Panc1 (cell line): ENCODE data around the gene BABAM2.

Experiments
- CTCF ChIP-seq: fragments of 450-650 bp; IDR thresholded peaks from 2 replicates; pipeline ENCODE4 v1.5.1; 2017; ENCODE audit warnings: mild to moderate bottlenecking
- POLR2AphosphoS5 ChIP-seq: IDR thresholded peaks from 2 replicates; pipeline ENCODE4 v1.6.1; 2012; ENCODE audit warnings: mild to moderate bottlenecking, low read depth, low read length, moderate library complexity
- REST ChIP-seq, 2 experiments: IDR thresholded peaks; 2 replicates each; pipeline ENCODE4 v1.6.1; 2011 to 2012; ENCODE audit warnings: low read depth in 2 of 2, control low read depth in 1 of 2, low read length in 1 of 2, mild to moderate bottlenecking in 1 of 2, moderate library complexity in 1 of 2; ENCODE audit not compliant: insufficient read depth in 1 of 2

DNA sequence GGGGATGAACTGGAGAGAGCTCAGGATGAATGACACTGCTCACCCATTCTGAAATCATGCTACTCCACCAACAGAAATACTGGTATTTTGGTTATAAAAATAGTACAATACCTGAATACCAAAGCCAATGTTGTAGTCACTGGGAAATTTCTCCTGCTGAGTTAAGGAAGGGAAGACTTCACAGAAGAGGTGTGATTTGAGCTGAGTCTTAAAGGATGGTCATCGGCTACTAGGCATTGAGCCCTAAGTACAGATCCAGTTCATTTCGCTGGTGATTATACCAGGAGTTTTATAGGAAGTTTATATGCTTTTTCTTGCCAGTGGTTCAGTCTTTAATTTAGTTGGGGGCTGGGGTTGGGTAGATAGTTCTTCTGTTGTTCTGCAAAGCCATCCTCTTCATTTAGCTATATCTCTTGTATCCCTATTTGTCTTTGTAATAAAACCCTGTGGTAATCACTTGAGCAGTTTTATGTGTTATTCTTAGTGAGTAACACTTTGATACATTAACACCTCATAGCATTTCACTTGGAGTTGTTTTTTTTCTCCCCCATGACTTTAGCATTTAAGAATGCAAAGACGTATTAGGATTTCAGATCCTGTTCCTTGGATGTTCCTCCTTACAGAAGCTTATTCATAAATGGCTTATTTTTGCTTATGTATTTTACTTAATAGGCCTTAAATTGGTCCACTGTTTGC is 262.2 kb downstream of the BABAM2 start:
- no peak for TF ChIP-seq POLR2AphosphoS5
- no peak for TF ChIP-seq CTCF
- TF ChIP-seq REST (IDR thresholded peaks at IDR 0.05; ENCODE audit: insufficient read depth in 1 of 2, low read depth in 2 of 2, low read length in 1 of 2): no peak
